Renal cortex interstitium (tissue), 11 donors: ENCODE results near the gene CASKIN2. TPM values are rescaled to one million over a fixed set of nuclear protein-coding genes. Genes with fewer than 3 reads are reported as not detected.
A peak's percentile ranks its signal among the peaks of the same experiment; 100 is the strongest.
"Not testable (repeated sequence)": the region's sequence is repeated elsewhere in the genome, so short reads cannot be mapped to it uniquely, and the experiment has no call there.

Experiments
- DNase-seq, 11 donors: peaks; one replicate each; pipeline ENCODE4 v3.0.0-alpha.2; 2013; ENCODE audit warnings: low read depth in 9 of 11, low spot score in 4 of 11; ENCODE audit errors: extremely low read depth in 1 of 11
- polyA plus RNA-seq, 3 donors: library from polyadenylated mRNA; unstranded; fragments of 120-200 nt; gene quantifications; one replicate each; pipeline ENCODE4 v1.2.1, GENCODE V29; 2013; ENCODE audit not compliant: insufficient read length in 3 of 3

Gene CASKIN2
- polyA plus RNA-seq, 3 donors, result 24.1 to 32.7 (median 28.3) TPM

- no peak for DNase-seq
These were observed 55.0 kb downstream of the CASKIN2 start for GRCh38 chr17:75460295-75460694.

DNA sequence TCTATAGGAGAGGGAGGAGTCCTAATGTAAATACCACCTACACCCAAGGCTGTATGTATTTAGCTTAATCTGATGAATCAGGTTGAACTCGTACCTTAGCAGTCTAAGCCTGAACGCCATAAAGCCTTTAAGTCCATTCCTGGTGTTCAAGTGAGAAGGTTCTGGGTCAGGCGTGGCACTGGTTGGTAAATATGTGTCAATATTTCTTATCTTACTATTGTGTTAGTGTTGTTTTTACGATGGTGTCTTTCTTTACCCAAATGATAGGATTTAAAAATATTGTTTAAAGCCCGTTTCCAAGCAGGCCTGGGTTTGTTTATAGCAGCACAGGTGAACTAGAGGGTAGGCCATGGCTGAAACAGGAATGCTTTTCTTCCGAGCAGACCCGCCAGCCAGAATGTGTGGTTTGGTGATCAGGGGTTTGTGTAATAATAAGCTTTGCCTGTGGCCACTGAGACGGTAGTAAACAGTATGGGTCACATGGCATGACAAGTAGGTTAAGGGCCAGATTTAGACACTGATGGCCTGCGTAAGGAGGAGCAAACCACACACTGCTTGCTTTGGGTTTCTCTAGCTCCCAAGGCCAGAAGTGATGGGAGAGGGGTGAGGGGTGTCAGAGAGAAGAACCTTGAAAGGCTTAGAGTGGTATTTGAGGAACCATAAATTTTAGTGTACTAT lies 55.6 kb downstream of the CASKIN2 start:
- no peak for DNase-seq

GRCh38 chr17:75459246-75459589 lies 56.1 kb downstream of the CASKIN2 start:
- no peak for DNase-seq

DNA sequence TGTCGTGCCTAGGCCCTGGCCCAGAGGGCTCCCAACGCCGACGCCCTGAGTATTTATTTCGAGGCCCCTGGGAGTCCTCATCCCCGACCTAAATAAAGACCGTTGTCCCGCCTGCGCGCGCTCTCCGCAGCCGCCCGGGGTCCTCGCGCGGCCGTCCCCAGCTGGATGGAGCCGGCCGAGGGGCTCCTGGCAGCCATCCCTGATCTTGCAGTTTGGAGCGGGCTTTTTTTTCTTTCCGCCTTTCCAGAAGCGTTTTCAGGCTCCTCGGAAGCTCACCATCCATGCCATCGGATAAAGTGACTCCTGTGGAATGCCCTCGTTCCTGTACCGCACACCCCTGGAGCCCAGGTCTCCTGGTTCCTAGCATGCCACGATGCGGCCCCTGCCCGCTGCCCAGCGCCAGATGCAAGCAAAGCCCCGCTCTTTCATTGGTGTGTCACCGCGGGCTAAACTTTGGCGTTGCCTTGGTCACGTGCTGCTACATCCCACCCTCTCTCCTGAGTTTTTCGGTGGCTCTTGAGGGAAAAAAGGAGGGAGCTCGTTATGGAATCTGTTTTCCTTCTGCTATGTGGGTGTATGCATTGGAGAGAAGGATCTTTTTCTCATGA lies 58.2 kb downstream of the CASKIN2 start:
- DNase-seq, result peak in 6 of 11 donors; percentile 48 to 67 (median 60)

- DNase-seq, result peak; percentile 95 to 99 (median 97)
These were observed 58.8 kb downstream of the CASKIN2 start, which contains the start of gene TMEM94 for GRCh38 chr17:75456417-75457046. TSS of gene TMEM94 (plus strand) at chr17:75456635. CDS start at chr17:75471906, 15,271 bp downstream.

DNA sequence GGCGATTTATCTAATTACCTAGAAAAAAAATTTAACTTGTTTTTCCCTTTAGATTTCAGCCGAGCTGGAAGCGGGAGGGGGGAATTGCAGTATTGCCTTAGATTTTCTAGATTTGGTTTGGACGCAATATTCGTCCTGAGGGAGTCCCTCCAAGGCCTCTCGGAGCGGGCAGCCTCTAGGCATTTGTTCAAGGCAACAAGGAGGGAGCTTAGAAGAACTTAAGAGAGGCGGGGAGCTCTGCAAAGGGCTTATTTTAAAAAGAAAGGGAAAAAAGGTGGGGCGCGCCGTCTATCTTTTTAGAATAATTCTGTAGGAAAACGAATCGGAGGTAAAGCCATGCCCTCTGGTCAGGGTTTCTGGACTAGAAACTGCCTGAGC lies 59.3 kb downstream of the CASKIN2 start:
- no peak for DNase-seq

GRCh38 chr17:75454672-75455071 lies 60.7 kb downstream of the CASKIN2 start:
- not testable (repeated sequence) for DNase-seq

DNA sequence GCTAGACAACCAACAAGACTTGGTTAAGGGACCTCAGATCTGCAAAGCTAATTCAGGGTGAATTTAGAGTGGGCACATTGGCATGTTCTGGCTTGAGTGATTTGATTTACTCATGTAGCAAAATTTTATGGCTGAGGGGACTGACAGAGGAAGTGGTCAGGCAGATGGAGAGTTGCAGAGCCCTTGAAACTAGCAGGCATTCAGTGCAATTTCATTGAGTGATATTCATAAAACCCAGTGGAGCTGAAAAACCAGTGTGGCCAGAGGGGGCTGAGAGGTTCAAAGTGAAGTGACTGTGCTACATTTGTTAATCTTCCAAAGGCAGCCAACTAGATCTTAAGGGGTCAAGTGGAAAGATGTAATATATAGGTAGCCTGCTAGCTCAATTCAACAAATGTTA lies 61.1 kb downstream of the CASKIN2 start:
- no peak for DNase-seq

GRCh38 chr17:75450270-75450669 lies 65.1 kb downstream of the CASKIN2 start:
- DNase-seq, result no peak

Other genes starting within 250 kb of the CASKIN2 start
- 10 to 100 TPM; 18.5 to 22.3 (median 20.4) TPM for gene MIF4GD, start 244.3 kb downstream of the CASKIN2 start, polyA plus RNA-seq
- 1 to 10 TPM; 7.1 to 8.7 (median 8.7) TPM for gene SLC25A19, start 226.1 kb downstream of the CASKIN2 start, polyA plus RNA-seq
- 100 to 1,000 TPM in 2 of 3 donors, 10 to 100 TPM in 1; 94.8 to 103 (median 102) TPM for gene GRB2, start 109.9 kb downstream of the CASKIN2 start, polyA plus RNA-seq
- gene TMEM94, start 58.9 kb downstream of the CASKIN2 start, polyA plus RNA-seq, result 100 to 1,000 TPM in 1 of 3 donors, 10 to 100 TPM in 2; 91.6 to 101 (median 96.7) TPM
- gene TSEN54, start 991 bp upstream of the CASKIN2 start, polyA plus RNA-seq, result 10 to 100 TPM; 46.8 to 55.0 (median 47.2) TPM
- 100 to 1,000 TPM in 1 of 3 donors, 10 to 100 TPM in 2; 45.9 to 103 (median 60.8) TPM for gene LLGL2, start 10.2 kb upstream of the CASKIN2 start, polyA plus RNA-seq
- 100 to 1,000 TPM; 123 to 286 (median 163) TPM for gene MYO15B, start 72.3 kb upstream of the CASKIN2 start, polyA plus RNA-seq
- gene SMIM5, start 117.9 kb upstream of the CASKIN2 start, polyA plus RNA-seq, result 10 to 100 TPM in 1 of 3 donors, 1 to 10 TPM in 2; 5.6 to 13.3 (median 5.7) TPM
- 10 to 100 TPM; 34.6 to 52.3 (median 44.1) TPM for gene RECQL5, start 151.6 kb upstream of the CASKIN2 start, polyA plus RNA-seq
- 10 to 100 TPM; 87.6 to 96.1 (median 94.4) TPM for gene SAP30BP, start 151.8 kb upstream of the CASKIN2 start, polyA plus RNA-seq
- 10 to 100 TPM in 2 of 3 donors, 1 to 10 TPM in 1; 9.9 to 14.7 (median 11.1) TPM for gene ITGB4, start 205.9 kb upstream of the CASKIN2 start, polyA plus RNA-seq
- gene GALK1, start 249.7 kb upstream of the CASKIN2 start, polyA plus RNA-seq, result 10 to 100 TPM; 19.7 to 37.6 (median 32.9) TPM